Hepatic stellate cell (primary cell): ENCODE measurements around the gene GPR158.

ENCODE experiments used
- DNase-seq: peaks from one replicate; pipeline ENCODE4 v3.0.0; 2011; ENCODE audit warnings: low spot score

GPR158 gene

GRCh38 chr10:25565570-25565969 is 390.8 kb downstream of the GPR158 start:
- no peak for DNase-seq

DNA sequence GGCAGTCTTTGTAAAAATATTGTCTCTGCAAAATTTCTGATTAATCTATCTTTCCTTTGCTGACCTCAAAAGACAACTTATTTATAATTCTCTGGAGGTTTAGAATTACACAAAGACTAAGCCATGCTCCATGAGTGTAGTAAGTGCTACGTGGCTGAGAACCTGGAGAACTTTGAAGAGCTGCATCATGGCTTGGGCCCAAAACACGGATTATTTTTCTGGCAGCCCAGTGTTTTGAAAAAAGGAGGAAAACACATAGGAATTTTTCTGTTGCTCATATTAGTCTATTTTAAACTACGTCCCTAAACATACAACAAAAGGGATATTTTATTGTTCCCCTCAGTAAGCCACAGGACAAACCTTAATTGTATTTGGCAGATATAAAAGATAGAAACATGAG is 398.5 kb downstream of the GPR158 start:
- no peak for DNase-seq

DNA sequence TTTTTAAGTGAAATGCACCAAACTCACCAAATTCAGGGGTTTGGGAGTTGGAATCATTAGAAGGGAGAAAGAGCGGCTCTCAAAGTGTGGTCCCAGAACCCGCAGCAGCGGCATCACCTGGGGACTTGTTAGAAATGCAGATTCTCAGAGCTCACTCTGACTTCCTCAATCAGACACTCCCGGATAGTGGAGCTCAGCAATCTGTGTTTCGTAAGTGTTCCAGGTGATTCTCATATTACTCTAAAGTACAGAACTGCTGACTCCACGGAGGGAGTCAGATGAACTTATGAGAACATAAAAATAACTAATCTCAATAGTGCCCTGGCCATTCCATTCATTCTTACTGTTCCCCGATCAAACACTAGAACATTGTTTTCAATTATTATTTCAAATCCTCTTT is 400.5 kb downstream of the GPR158 start:
- no peak for DNase-seq

DNA sequence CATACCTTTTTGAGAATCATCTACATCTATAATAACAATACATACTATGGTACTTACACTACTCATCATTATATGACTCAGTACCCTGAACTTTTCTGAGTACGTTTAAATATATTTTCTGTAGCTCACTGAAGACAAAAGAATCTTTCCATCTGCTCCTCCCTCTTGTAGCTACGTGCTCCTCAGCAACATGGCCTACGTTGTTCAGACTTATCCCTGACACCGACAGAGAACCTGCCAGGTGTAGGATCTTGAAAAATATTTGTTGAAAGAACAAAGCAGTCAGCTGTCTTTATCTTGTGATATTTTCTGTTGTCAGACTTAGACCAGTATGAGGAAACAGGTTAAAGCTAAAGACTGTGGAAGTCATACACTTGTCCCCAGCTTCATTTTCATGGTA is 403.3 kb downstream of the GPR158 start:
- DNase-seq = no peak

- no peak for DNase-seq
Observed at GRCh38 chr10:25582961-25583360, 408.2 kb downstream of the GPR158 start.

GRCh38 chr10:25600651-25601050 is 425.9 kb downstream of the GPR158 start:
- DNase-seq = no peak

DNA sequence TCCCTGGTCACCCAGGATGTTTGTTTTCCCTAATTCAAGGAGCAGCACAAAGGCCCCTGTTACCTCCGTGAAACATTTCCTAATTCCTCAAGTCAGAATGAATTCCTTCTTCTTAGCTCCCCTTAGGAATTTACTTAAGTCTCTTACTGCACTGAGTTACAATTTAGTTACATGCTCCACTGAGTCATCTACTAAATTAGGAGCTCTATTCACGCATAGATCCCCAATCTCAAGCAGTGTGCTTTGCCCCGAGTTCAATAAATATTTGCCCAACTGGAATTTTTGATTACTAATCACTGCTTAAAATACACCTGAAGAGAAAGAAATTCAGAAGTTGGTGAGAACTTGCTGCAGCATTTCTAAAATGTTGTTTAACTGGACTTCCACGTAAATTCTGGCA is 429.8 kb downstream of the GPR158 start:
- DNase-seq = no peak

GRCh38 chr10:25614652-25615051 is 439.9 kb downstream of the GPR158 start:
- DNase-seq = no peak

DNA sequence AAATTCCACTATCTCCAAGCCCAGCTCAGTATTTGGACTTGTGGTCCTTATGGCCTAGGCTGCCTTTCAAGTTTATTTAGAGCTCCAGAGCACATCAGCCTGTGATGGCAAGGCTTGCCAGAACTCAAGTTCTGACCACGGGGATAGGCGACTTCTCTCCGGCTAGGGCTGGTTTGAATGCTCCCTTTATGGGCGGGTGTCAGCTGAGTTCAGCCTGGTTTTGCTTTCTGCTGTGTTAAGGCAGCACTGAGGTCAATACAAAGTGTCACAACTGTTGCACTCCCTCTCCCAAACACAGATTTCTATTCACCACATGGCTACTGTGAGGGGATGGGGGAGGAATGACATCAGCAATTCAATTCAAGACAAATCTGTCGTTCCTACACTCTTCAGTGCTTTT is 441.1 kb downstream of the GPR158 start:
- no peak for DNase-seq

- no peak for DNase-seq
Observed at GRCh38 chr10:25616903-25617592, 442.2 kb downstream of the GPR158 start.

- no peak for DNase-seq
Observed at GRCh38 chr10:25627606-25628005, 452.8 kb downstream of the GPR158 start.

DNA sequence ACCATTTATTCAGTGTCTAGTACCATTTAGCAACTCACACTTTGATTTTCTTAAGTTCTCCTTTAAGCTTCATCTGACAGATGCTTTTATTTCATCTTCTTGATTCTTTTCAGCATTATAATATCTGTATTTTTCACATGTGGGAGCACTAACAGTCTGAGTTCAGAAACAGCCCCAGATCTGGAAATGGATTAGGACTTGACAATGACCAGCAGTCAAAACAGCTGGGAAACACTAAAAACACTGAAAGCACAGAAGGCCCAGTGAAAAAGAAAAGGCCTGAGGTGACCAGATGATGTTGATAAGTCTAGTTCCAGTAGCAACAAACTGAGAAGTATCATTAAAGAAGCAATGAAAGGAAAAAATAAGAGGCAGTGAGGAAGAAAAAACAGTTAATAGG is 454.5 kb downstream of the GPR158 start:
- no peak for DNase-seq

GRCh38 chr10:25631471-25631870 is 456.7 kb downstream of the GPR158 start:
- no peak for DNase-seq

DNA sequence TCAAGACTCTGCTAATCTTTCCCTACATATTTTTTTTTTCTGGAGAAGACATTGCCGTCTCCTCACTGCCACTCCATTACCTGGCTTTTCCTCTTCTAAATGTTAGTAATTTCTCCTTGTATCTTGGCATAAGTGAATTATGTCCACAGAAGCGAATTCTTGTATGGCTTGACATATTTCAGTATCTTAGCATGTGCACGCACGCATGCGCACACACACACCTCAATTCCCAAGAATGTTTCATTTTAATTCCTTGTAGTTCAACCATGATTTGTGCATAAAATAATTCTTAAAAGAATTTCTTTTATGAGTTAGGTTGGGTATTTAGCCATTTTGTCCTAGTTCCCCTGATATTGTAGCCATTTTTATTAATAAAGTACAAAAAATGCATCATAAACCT is 458.0 kb downstream of the GPR158 start:
- DNase-seq = no peak

DNA sequence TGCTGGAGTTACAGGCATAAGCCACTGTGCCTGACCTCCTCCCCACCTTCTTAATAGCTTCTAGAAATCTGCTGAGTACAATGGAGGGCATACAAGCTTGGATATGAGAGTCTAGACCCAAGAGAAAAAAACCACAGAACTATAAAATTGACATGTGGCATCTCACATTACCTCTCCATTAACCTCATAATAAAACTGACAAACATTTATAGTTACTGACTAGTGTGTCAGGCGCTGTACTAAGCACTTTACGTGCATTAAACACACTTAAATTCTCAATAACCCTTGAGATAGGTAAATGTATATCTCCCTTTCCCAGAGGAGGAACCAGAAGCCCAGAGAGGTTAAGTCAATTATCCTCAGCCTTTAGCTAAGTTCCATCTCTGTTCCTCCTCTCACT is 458.7 kb downstream of the GPR158 start:
- DNase-seq = no peak

GRCh38 chr10:25639646-25640045 is 464.8 kb downstream of the GPR158 start:
- DNase-seq = no peak

- DNase-seq = no peak
Observed at GRCh38 chr10:25641595-25641994, 466.8 kb downstream of the GPR158 start.

DNA sequence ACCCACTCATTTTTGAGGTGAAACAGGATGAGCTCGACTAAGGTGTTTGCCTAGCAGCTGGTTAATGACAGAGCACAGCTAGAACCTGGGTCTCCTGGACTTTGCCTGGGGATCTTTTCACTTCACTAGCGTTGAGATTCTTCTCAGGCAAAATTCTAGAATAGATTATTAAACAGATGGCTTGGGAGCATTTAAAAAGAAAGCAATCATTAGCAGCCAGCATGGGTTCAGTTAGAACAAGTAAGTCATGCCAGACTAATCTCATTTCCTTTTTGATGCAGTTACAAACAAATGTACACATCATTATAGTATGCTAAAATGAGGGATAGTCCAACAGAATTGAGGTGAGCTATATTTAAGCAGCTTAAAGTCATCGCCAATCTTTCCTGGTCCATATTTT is 467.9 kb downstream of the GPR158 start:
- DNase-seq = no peak

DNA sequence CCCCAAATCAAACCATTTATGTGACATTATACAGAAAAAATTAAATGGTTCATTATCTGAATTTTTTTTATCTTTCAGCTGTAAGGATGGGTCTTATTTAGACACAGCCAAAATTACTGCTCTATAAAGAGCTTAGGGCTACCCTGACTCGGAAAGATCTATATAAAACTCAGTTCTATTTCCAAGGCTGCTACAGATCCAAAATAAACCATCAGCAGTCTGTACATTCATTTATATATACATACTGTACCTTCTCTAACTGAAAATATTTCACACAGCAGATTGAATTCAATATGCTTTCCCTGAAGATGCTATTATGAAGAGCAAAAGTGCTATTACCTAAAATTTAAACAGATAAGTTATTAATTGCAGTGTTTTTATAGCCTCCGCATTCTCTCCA is 471.6 kb downstream of the GPR158 start:
- no peak for DNase-seq

- DNase-seq = no peak
Observed at GRCh38 chr10:25651534-25651933, 476.7 kb downstream of the GPR158 start.
